GM23248 (cell line): ENCODE data around the gene SLC13A2. TPM values are rescaled to one million over a fixed set of nuclear protein-coding genes. Genes with fewer than 3 reads are reported as not detected.
"Not testable (repeated sequence)": the region's sequence is repeated elsewhere in the genome, so short reads cannot be mapped to it uniquely, and the experiment has no call there.

Source experiments
- DNase-seq: peaks from one replicate; pipeline ENCODE4 v3.0.0-alpha.2; 2015
- H2AFZ ChIP-seq: fragments of 200-600 bp; sonication (generic); 2 replicates; pipeline ENCODE4 v1.6.1; 2016; ENCODE audit warnings: antibody characterized with exemption
- H3F3A ChIP-seq: fragments of 200-600 bp; sonication (generic); 2 replicates; pipeline ENCODE4 v1.6.1; 2016; ENCODE audit warnings: mild to moderate bottlenecking, antibody characterized with exemption, mixed run types; ENCODE audit not compliant: insufficient read depth
- H3K27ac ChIP-seq: fragments of 200-600 bp; sonication (generic); 2 replicates; pipeline ENCODE4 v1.5.1; 2016; ENCODE audit warnings: mild to moderate bottlenecking
- H3K27me3 ChIP-seq: fragments of 200-600 bp; sonication (generic); replicated peaks from 2 replicates; pipeline ENCODE4 v1.6.1; 2016; ENCODE audit warnings: mild to moderate bottlenecking; ENCODE audit not compliant: insufficient read depth
- H3K36me3 ChIP-seq: fragments of 200-600 bp; sonication (generic); 2 replicates; pipeline ENCODE4 v1.6.1; 2016; ENCODE audit warnings: low read depth, mild to moderate bottlenecking
- H3K4me1 ChIP-seq: fragments of 200-600 bp; sonication (generic); 2 replicates; pipeline ENCODE4 v1.6.1; 2016; ENCODE audit warnings: mild to moderate bottlenecking; ENCODE audit not compliant: insufficient read depth
- H3K4me2 ChIP-seq: fragments of 200-600 bp; sonication (generic); one replicate; pipeline ENCODE4 v1.6.1; 2016; ENCODE audit warnings: mild to moderate bottlenecking; ENCODE audit not compliant: unreplicated experiment
- H3K4me3 ChIP-seq: fragments of 200-600 bp; sonication (generic); 2 replicates; pipeline ENCODE4 v1.5.1; 2016; ENCODE audit warnings: mild to moderate bottlenecking
- H3K79me2 ChIP-seq: fragments of 200-600 bp; sonication (generic); 2 replicates; pipeline ENCODE4 v1.6.1; 2016; ENCODE audit warnings: mild to moderate bottlenecking; ENCODE audit not compliant: insufficient read depth
- H3K9ac ChIP-seq: fragments of 200-600 bp; sonication (generic); 2 replicates; pipeline ENCODE4 v1.6.1; 2016; ENCODE audit warnings: mild to moderate bottlenecking
- H3K9me2 ChIP-seq: fragments of 200-600 bp; sonication (generic); 2 replicates; pipeline ENCODE4 v1.6.1; 2016; ENCODE audit warnings: mixed run types, mild to moderate bottlenecking, moderate library complexity; ENCODE audit not compliant: insufficient read depth
- H3K9me3 ChIP-seq: fragments of 200-600 bp; sonication (generic); one replicate; pipeline ENCODE4 v1.6.1; 2017; ENCODE audit warnings: low read depth
- H4K20me1 ChIP-seq: fragments of 200-600 bp; sonication (generic); 2 replicates; pipeline ENCODE4 v1.6.0; 2016; ENCODE audit not compliant: insufficient read depth
- EZH2 ChIP-seq: fragments of 200-600 bp; sonication (generic); IDR thresholded peaks from 2 replicates; pipeline ENCODE4 v1.6.1; 2018; ENCODE audit warnings: antibody characterized with exemption, mild to moderate bottlenecking; ENCODE audit not compliant: insufficient read depth, poor library complexity, severe bottlenecking
- EZH2phosphoT487 ChIP-seq: fragments of 200-600 bp; sonication (generic); IDR thresholded peaks from 2 replicates; pipeline ENCODE4 v1.6.1; 2018; ENCODE audit warnings: antibody characterized with exemption, moderate library complexity, mild to moderate bottlenecking, low read depth; ENCODE audit not compliant: insufficient read depth
- WGBS, 2 experiments: methylation state at CpG; one replicate each; pipeline ENCODE4 v1.1.6; 2015 to 2017; ENCODE audit warnings: low lambda C conversion rate in 2 of 2, low coverage in 1 of 2; ENCODE audit errors: missing lambda C conversion rate in 2 of 2; 5-methylcytosine and 5-hydroxymethylcytosine counted together
- in situ Hi-C: fragments of 300-500 bp; cut with MboI; formaldehyde crosslinking; loops from 2 replicates; pipeline ENCODE4 v1.15.0; 2020
- polyA plus RNA-seq: library from polyadenylated mRNA; unstranded; fragments of >200 nt; fragmentation: Nextera tagmentation; extraction: Ambion mirVana; gene quantifications from 2 replicates; pipeline ENCODE4 v1.2.1, GENCODE V29; 2016
- total RNA-seq: library from RNA; depleted of rRNA; stranded (reverse); fragments of >200 nt; shearing (Covaris generic); gene quantifications from 2 replicates; pipeline ENCODE4 v1.2.3, GENCODE V29; 2014

Gene SLC13A2
- total and polyA plus RNA-seq, 2 experiments from 2014 or later, result not detected

DNA sequence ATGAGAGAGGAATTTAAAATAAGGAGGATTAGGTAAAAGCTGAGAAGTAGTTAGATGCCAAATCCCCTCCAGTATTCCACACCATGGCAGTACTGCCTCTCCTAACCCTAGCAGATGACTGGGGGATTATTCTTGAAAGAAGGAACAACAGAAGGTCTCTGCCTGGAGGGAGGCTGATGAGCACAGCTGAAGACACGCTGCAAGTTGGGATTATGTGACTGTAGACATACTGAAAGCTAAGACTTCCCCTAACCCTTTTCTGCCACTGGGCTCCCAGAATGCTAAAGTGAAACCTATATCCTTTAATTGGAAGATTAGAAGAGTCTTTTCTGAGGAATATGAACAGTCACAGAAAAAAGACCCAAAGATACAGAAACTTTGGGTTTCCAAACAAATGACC, 39.7 kb upstream of the SLC13A2 start:
- H3K4me3 ChIP-seq, result no peak overlapping the region
- in situ Hi-C loops, result no loop called here

DNA sequence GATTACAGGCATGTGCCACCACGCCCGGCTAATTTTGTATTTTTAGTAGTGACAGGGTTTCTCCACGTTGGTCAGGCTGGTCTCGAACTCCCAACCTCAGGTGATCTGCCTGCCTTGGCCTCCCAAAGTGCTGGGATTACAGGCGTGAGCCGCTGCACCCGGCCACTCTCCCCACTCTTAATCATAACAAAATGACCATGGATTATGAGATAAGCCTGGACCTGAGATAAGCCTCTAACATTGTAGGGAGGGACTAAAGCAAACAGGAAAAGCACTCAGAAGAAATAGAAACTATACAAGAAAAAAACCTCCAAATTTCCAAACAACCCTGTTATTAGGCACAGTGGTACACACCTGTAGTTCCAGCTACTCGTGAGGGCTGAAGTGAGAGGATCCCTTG, 39.1 kb upstream of the SLC13A2 start:
- in situ Hi-C loops, H2AFZ ChIP-seq, DNase-seq, H3K79me2 ChIP-seq, H3K4me3 ChIP-seq, H3K4me1 ChIP-seq, H3F3A ChIP-seq, H3K27ac ChIP-seq, H3K9me3 ChIP-seq, H3K9ac ChIP-seq, H3K9me2 ChIP-seq, H3K36me3 ChIP-seq, H4K20me1 ChIP-seq, H3K4me2 ChIP-seq: not testable (repeated sequence)
- peaks cover 28% of the 10 kb centered on the region for H3K27me3 ChIP-seq
- WGBS, 2 experiments, result 51 to 58% methylated on average over 8 of the region's 8 CpGs

More for the DNA sequence above, 39.7 kb upstream of the SLC13A2 start:
- no peaks in the 10 kb centered on the region for H4K20me1 ChIP-seq
- 67 to 77% methylated on average over 1 of the region's 1 CpG for WGBS, 2 experiments
- H3K9me2 ChIP-seq, result no peaks in the 10 kb centered on the region
- no peaks in the 10 kb centered on the region for H3K79me2 ChIP-seq
- DNase-seq, result no peak
- H3F3A ChIP-seq, result no peaks in the 10 kb centered on the region
- no peaks in the 10 kb centered on the region for H3K36me3 ChIP-seq
- H3K4me1 ChIP-seq, result no peaks in the 10 kb centered on the region
- H3K9me3 ChIP-seq, result no peaks in the 10 kb centered on the region
- no peak for TF ChIP-seq EZH2
- no peak for TF ChIP-seq EZH2phosphoT487
- peaks cover 28% of the 10 kb centered on the region for H3K27me3 ChIP-seq
- no peak overlapping the region for H2AFZ ChIP-seq
- no peak overlapping the region for H3K4me2 ChIP-seq
- H3K27ac ChIP-seq, result no peak overlapping the region
- H3K9ac ChIP-seq, result no peak overlapping the region

DNA sequence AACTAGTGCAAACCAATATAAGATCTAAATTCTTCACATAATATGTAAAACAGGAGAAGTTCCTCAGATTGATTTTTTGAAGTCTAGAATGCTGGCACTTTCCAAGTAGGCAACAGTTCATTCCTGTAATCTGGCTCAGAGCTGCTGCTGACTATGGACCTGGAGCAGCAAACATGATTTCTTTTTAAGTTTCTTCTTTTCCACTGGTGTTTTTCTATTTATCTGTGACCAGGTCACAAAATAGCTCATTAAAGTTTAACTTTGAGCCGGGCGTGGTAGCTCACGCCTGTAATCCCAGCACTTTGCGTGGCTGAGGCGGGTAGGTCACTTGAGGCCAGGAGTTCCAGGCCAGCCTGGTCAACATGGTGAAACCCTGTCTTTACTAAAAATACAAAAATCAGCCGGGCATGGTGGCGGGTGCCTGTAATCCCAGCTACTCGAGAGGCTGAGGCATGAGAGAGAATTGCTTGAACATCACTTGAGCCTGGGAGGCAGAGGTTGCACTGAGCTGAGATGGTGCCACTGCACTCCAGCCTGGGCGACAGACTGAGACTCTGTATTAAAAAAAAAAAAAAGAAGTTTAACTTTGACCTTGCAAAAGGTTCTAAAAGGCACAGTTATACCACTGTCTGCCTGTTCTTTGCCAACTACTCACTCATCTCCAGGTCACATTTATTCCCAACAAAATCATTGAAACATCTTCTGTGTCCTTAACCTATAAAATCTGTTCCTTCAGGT, 29.4 kb upstream of the SLC13A2 start:
- Histone ChIP-seq H3K9me2 (no peaks in the 10 kb centered on the region), H3K4me2 (no peak overlapping the region), H3F3A (no peaks in the 10 kb centered on the region), H3K4me1 (no peaks in the 10 kb centered on the region), H4K20me1 (no peaks in the 10 kb centered on the region), H3K27ac (no peak overlapping the region), H3K36me3 (no peaks in the 10 kb centered on the region), H3K79me2 (no peaks in the 10 kb centered on the region), H2AFZ (no peak overlapping the region), H3K4me3 (no peak overlapping the region), H3K9ac (no peak overlapping the region), H3K9me3 (no peaks in the 10 kb centered on the region), H3K27me3 (peaks cover 30% of the 10 kb centered on the region)
- DNase-seq, result no peak
- no peak for TF ChIP-seq EZH2
- no peak for TF ChIP-seq EZH2phosphoT487
- in situ Hi-C loops, result no loop called here
- 52 to 56% methylated on average over 9 of the region's 9 CpGs for WGBS, 2 experiments

DNA sequence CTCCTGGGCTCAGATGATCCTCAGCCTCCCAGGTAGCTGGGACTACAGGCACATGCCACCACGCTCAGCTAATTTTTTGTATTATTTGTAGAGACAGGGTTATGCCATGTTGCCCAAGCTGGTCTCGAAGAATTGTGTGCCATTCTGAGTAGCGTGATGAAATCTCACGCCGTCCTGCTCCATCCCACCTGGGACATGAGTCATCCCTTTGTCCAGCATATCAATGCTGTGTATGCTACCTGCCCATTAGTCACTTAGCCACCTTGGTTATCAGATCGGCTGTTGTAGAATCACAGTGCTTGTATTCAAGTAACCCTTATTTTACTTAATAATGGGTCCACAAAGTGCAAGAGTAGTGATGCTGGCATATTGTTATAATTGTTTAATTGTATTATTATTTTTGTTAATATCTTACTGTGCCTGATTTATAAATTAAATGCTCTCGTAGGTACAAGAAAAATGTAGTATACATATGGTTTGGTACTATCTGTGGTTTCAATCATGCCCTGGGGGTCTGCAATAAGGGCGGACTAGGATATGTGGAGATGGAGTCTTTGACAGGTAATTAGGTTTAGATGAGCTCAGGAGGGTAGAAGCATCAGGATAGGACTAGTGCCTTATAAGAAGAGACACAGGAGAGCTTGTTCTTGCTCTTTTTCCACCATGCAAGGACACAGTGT, 26.6 kb upstream of the SLC13A2 start:
- H3K4me1 ChIP-seq, result no peaks in the 10 kb centered on the region
- H3F3A ChIP-seq, result no peaks in the 10 kb centered on the region
- H3K27me3 ChIP-seq, result peaks cover 26% of the 10 kb centered on the region
- H3K4me2 ChIP-seq, result no peak overlapping the region
- H3K36me3 ChIP-seq, result no peaks in the 10 kb centered on the region
- no peak overlapping the region for H3K4me3 ChIP-seq
- WGBS, 2 experiments, result 71 to 76% methylated on average over 8 of the region's 8 CpGs
- H3K9me2 ChIP-seq, result no peaks in the 10 kb centered on the region
- H4K20me1 ChIP-seq, result no peaks in the 10 kb centered on the region
- no peaks in the 10 kb centered on the region for H3K79me2 ChIP-seq
- TF ChIP-seq EZH2phosphoT487, result no peak
- TF ChIP-seq EZH2, result no peak
- in situ Hi-C loops, result no loop called here
- no peak for DNase-seq
- no peak overlapping the region for H3K9ac ChIP-seq
- H3K27ac ChIP-seq, result no peak overlapping the region
- no peaks in the 10 kb centered on the region for H3K9me3 ChIP-seq
- no peak overlapping the region for H2AFZ ChIP-seq
